HCT116 (cell line): Measurements from ENCODE around the gene SULT6B1. TPM values are rescaled to one million over a fixed set of nuclear protein-coding genes. Genes with fewer than 3 reads are reported as not detected.

Source experiments
- ATAC-seq: fragments of 200-7000 bp; cut with Tn5 transposase; 2 replicates; pipeline ENCODE4 v1.9.1; 2020; ENCODE audit warnings: mild to moderate bottlenecking, moderate library complexity
- BruUV-seq: library from RNA; stranded (reverse); fragments of 400-500 nt; replicated peaks from 2 replicates; lab custom pipeline; 2021; lab: Mats Ljungman, UMichigan
- CTCF ChIA-PET: fragments of 300-600 bp; sonication (Branson Sonifier 250); formaldehyde crosslinking; loops from one replicate; lab custom pipeline; 2021; ENCODE audit warnings: antibody characterized with exemption; lab: Charles Lee
- POLR2A ChIA-PET: fragments of 300-600, 350-600 bp; sonication (Branson Sonifier 250); formaldehyde crosslinking; loops from one replicate; lab custom pipeline; 2021; ENCODE audit warnings: antibody characterized with exemption; lab: Charles Lee
- RAD21 ChIA-PET, 2 experiments: fragments of 300-600 bp; sonication (Branson Sonifier 250); formaldehyde crosslinking; loops; one replicate each; lab custom pipeline; 2023; ENCODE audit warnings: low total read pairs in 2 of 2; ENCODE audit not compliant: uncharacterized antibody in 2 of 2, unreplicated experiment in 2 of 2, low non-redundant PET in 1 of 2; lab: Charles Lee
- DNase-seq: peaks from one replicate; pipeline ENCODE4 v3.0.0-alpha.2; 2010; ENCODE audit warnings: low read depth, low spot score
- H2AFZ ChIP-seq: fragments of 200-600 bp; shearing (Covaris generic), sonication (generic); 2 replicates; pipeline ENCODE4 v1.6.1; 2017; ENCODE audit warnings: low read depth, mixed run types, mixed read lengths, antibody characterized with exemption, low read length; ENCODE audit not compliant: poor library complexity, severe bottlenecking
- H3K27ac ChIP-seq: 2 replicates; pipeline ENCODE4 v1.5.1; 2012; ENCODE audit warnings: low read depth, low read length
- H3K27me3 ChIP-seq: fragments of 200-600 bp; sonication (generic); 2 replicates; pipeline ENCODE4 v1.6.1; 2016; ENCODE audit warnings: mixed run types, low read length, mixed read lengths; ENCODE audit not compliant: insufficient read depth
- H3K36me3 ChIP-seq, 2 experiments: fragments of 200-500 bp in 1 of 2; fragments of 200-600 bp in 1 of 2; sonication (Bioruptor generic) in 1 of 2; sonication (generic) in 1 of 2; 2 replicates each; pipeline versions ENCODE4 v1.5.1 to v1.6.1; 2014 to 2016; ENCODE audit warnings: low read length in 2 of 2, inconsistent platforms in 1 of 2, mixed read lengths in 1 of 2, mixed run types in 1 of 2; ENCODE audit not compliant: insufficient read depth in 2 of 2, control insufficient read depth in 1 of 2
- H3K4me1 ChIP-seq, 2 experiments: fragments of 200-600 bp in 1 of 2; sonication (generic) in 1 of 2; 2 replicates each; pipeline versions ENCODE4 v1.5.1 to v1.6.1; 2012 to 2017; ENCODE audit warnings: low read length in 2 of 2, inconsistent platforms in 1 of 2, mild to moderate bottlenecking in 1 of 2, mixed read lengths in 1 of 2, mixed run types in 1 of 2, moderate library complexity in 1 of 2; ENCODE audit not compliant: insufficient read depth in 2 of 2, control insufficient read depth in 1 of 2
- H3K4me2 ChIP-seq: fragments of 200-600 bp; sonication (generic); 2 replicates; pipeline ENCODE4 v1.6.1; 2017; ENCODE audit warnings: mixed run types, low read length, mixed read lengths
- H3K4me3 ChIP-seq, 2 experiments: fragments of 200-600 bp in 1 of 2; sonication (generic) in 1 of 2; replicated peaks in 1 of 2; 2 replicates each; pipeline ENCODE4 v1.5.1; 2011 to 2016; ENCODE audit warnings: low read length in 2 of 2, control low read depth in 1 of 2, low read depth in 1 of 2, mild to moderate bottlenecking in 1 of 2, mixed read lengths in 1 of 2, mixed run types in 1 of 2
- H3K79me2 ChIP-seq: fragments of 200-600 bp; sonication (generic); 2 replicates; pipeline ENCODE4 v1.6.1; 2017; ENCODE audit warnings: mild to moderate bottlenecking, mixed run types, low read length, moderate library complexity, mixed read lengths; ENCODE audit not compliant: insufficient read depth
- H3K9ac ChIP-seq: fragments of 200-600 bp; sonication (generic); 2 replicates; pipeline ENCODE4 v1.6.1; 2016; ENCODE audit warnings: low read length, mixed read lengths
- H3K9me2 ChIP-seq: fragments of 200-600 bp; sonication (generic), shearing (Covaris generic); 2 replicates; pipeline ENCODE4 v1.6.1; 2017; ENCODE audit warnings: mixed run types, mild to moderate bottlenecking, moderate library complexity; ENCODE audit not compliant: insufficient read depth
- H3K9me3 ChIP-seq, 2 experiments: fragments of 200-500 bp in 1 of 2; fragments of 200-600 bp in 1 of 2; sonication (Bioruptor generic) in 1 of 2; sonication (generic) in 1 of 2; 2 replicates each; pipeline ENCODE4 v1.6.1; 2014 to 2017; ENCODE audit warnings: low read length in 2 of 2, mixed read lengths in 2 of 2, inconsistent platforms in 1 of 2, low read depth in 1 of 2, mild to moderate bottlenecking in 1 of 2, mixed run types in 1 of 2, moderate library complexity in 1 of 2; ENCODE audit not compliant: control insufficient read depth in 1 of 2, insufficient read depth in 1 of 2
- H4K20me1 ChIP-seq: fragments of 200-600 bp; sonication (generic), shearing (Covaris generic); 2 replicates; pipeline ENCODE4 v1.6.1; 2017; ENCODE audit warnings: mixed run types, mild to moderate bottlenecking, moderate library complexity; ENCODE audit not compliant: insufficient read depth
- ATF3 ChIP-seq: IDR thresholded peaks from 2 replicates; pipeline ENCODE4 v1.6.1; 2012
- CBX3 ChIP-seq: IDR thresholded peaks from 2 replicates; pipeline ENCODE4 v1.6.1; 2012; ENCODE audit warnings: low read depth
- CEBPB ChIP-seq: IDR thresholded peaks from 2 replicates; pipeline ENCODE4 v1.6.1; 2012; ENCODE audit warnings: low read depth
- CTCF ChIP-seq, 3 experiments: fragments of 200-600 bp in 1 of 3; sonication (generic) in 1 of 3; IDR thresholded peaks in 2 of 3; conservative IDR thresholded peaks in 1 of 3; 2 replicates each; pipeline ENCODE4 v1.5.1; 2012 to 2017; ENCODE audit warnings: low read depth in 2 of 3, low read length in 2 of 3, antibody characterized with exemption in 1 of 3, borderline replicate concordance in 1 of 3, control low read depth in 1 of 3, mild to moderate bottlenecking in 1 of 3, mixed read lengths in 1 of 3, mixed run types in 1 of 3, moderate library complexity in 1 of 3; ENCODE audit not compliant: insufficient read depth in 1 of 3
- EGR1 ChIP-seq: IDR thresholded peaks from 2 replicates; pipeline ENCODE4 v1.6.1; 2012; ENCODE audit warnings: low read depth
- EZH2phosphoT487 ChIP-seq: fragments of 200-600 bp; IDR thresholded peaks from 2 replicates; pipeline ENCODE4 v1.6.1; 2018; ENCODE audit warnings: antibody characterized with exemption, borderline replicate concordance
- POLR2A ChIP-seq: IDR thresholded peaks from 2 replicates; pipeline ENCODE4 v1.7.0; 2011; ENCODE audit warnings: borderline replicate concordance; ENCODE audit not compliant: insufficient read depth, insufficient read length; ENCODE audit errors: extremely low read depth
- SRF ChIP-seq: IDR thresholded peaks from 2 replicates; pipeline ENCODE4 v1.6.1; 2012; ENCODE audit warnings: low read depth
- ZBTB33 ChIP-seq: IDR thresholded peaks from 2 replicates; pipeline ENCODE4 v1.6.1; 2011; ENCODE audit warnings: mild to moderate bottlenecking, low read length, moderate library complexity; ENCODE audit not compliant: insufficient replicate concordance; ENCODE audit errors: extremely low read depth
- intact Hi-C: fragments of 100-400 bp; cut with micrococcal nuclease; formaldehyde crosslinking; loops from 2 replicates; pipeline ENCODE4 v1.10.0; 2022
- total RNA-seq: library from RNA; stranded (reverse); gene quantifications from one replicate; pipeline ENCODE4 v1.2.1, GENCODE V29; 2021; ENCODE audit not compliant: unreplicated experiment

SULT6B1 gene
- total RNA-seq, 1 experiment from 2014 or later, result not detected

GRCh38 chr2:37190290-37190689 is 1.8 kb upstream of the SULT6B1 start:
- 0 out of 2 replicates have a peak overlapping the region, but pooled peaks have one; percentile 38 for H3K9ac ChIP-seq
- ATAC-seq, result 0 out of 2 replicates have a peak, but pooled peaks have one; percentile 4
- POLR2A ChIA-PET, result interaction anchor here (1.0 kb wide), 1 partner anchor 8 kb away, joined by 3 read pairs; no protein-coding TSS in a partner anchor

GRCh38 chr2:37189452-37190153 is 1.1 kb upstream of the SULT6B1 start:
- TSS peak; percentile 69 for BruUV-seq
- no peaks in the 10 kb centered on the region for H3K79me2 ChIP-seq
- H3K27ac ChIP-seq, result peak overlapping the region; percentile 51
- intact Hi-C loops, result no loop called here
- peaks cover 11 to 19% of the 10 kb centered on the region in 2 experiments for H3K4me1 ChIP-seq
- RAD21 ChIA-PET, result no interaction called here
- no peaks in the 10 kb centered on the region for H4K20me1 ChIP-seq
- H2AFZ ChIP-seq, result peak overlapping the region; percentile 81
- H3K4me2 ChIP-seq, result peak overlapping the region; percentile 71
- ATAC-seq (peak; percentile 98), DNase-seq (peak; percentile 89)
- POLR2A ChIA-PET, result interaction anchor here (0.8 to 1.0 kb wide), 2 partner anchors 9 to 16 kb away, joined by 3 read pairs; no protein-coding TSS in a partner anchor
- peak overlapping the region; percentile 38 for H3K9ac ChIP-seq
- CTCF ChIA-PET, result interaction anchor here (1.1 to 2.6 kb wide), 2 partner anchors 10 to 26 kb away, joined by 3 to 7 read pairs; no protein-coding TSS in a partner anchor
- H3K9me2 ChIP-seq, result no peaks in the 10 kb centered on the region
- no peaks in the 10 kb centered on the region for H3K36me3 ChIP-seq
- H3K4me3 ChIP-seq, result peak overlapping the region in 1 of 2 experiments; percentile 30; a peak in 2 of 4 replicates
- no peaks in the 10 kb centered on the region for H3K9me3 ChIP-seq
- no peaks in the 10 kb centered on the region for H3K27me3 ChIP-seq
- TF ChIP-seq ZBTB33 (no peak), POLR2A (peak; percentile 63), EGR1 (no peak), SRF (peak; percentile 77), EZH2phosphoT487 (no peak), ATF3 (no peak), CBX3 (peak; percentile 78), CTCF (IDR thresholded peaks at IDR 0.05 in 2 of 3, conservative IDR thresholded peaks at IDR 0.05 in 1 of 3; ENCODE audit: borderline replicate concordance in 1 of 3, insufficient read depth in 1 of 3, low read depth in 2 of 3, low read length in 2 of 3) (0 out of 6 replicates have a peak, but pooled peaks of 1 of the 3 experiments have one; percentile 8)

More at GRCh38 chr2:37190290-37190689, 1.8 kb upstream of the SULT6B1 start:
- CTCF ChIA-PET, result interaction anchor here (2.6 kb wide), 1 partner anchor 10 kb away, joined by 7 read pairs; no protein-coding TSS in a partner anchor
- intact Hi-C loops, result no loop called here
- H3K36me3 ChIP-seq, result no peaks in the 10 kb centered on the region
- H3K4me2 ChIP-seq, result peak overlapping the region; percentile 71
- peak overlapping the region; percentile 81 for H2AFZ ChIP-seq
- peaks cover 11 to 19% of the 10 kb centered on the region in 2 experiments for H3K4me1 ChIP-seq
- RAD21 ChIA-PET, result no interaction called here
- BruUV-seq, result no TSS peak
- no peak overlapping the region; the same call in 1 of the 2 replicates for H3K27ac ChIP-seq
- H3K9me3 ChIP-seq, result no peaks in the 10 kb centered on the region
- no peaks in the 10 kb centered on the region for H4K20me1 ChIP-seq
- no peaks in the 10 kb centered on the region for H3K79me2 ChIP-seq
- no peaks in the 10 kb centered on the region for H3K9me2 ChIP-seq
- no peak for DNase-seq
- H3K27me3 ChIP-seq, result no peaks in the 10 kb centered on the region
- TF ChIP-seq CEBPB (0 out of 2 replicates have a peak, but pooled peaks have one; percentile 12), ATF3 (no peak)
- no peak overlapping the region for H3K4me3 ChIP-seq
